K562 (cell line): ENCODE measurements around the gene KAZALD1. TPM values are rescaled to one million over a fixed set of nuclear protein-coding genes. Genes with fewer than 3 reads are reported as not detected.

Source experiments
- ATAC-seq: fragments of 200-7000 bp; cut with Tn5 transposase; 3 replicates; pipeline ENCODE4 v1.9.1; 2020; ENCODE audit warnings: moderate library complexity
- BruUV-seq: library from RNA; stranded (reverse); fragments of 400-500 nt; replicated peaks from 2 replicates; lab custom pipeline; 2021; lab: Mats Ljungman, UMichigan
- CTCF ChIA-PET: fragments of 300-600 bp; formaldehyde crosslinking; extraction: SDS; loops from one replicate; lab custom pipeline; 2021; ENCODE audit warnings: low intra/inter-chr PET ratio; lab: Yijun Ruan, JAX
- POLR2A ChIA-PET: fragments of 300-600, 350-650 bp; sonication (Branson Sonifier 250); formaldehyde crosslinking; extraction: SDS; loops from one replicate; lab custom pipeline; 2021; ENCODE audit warnings: antibody characterized with exemption, inconsistent platforms; lab: Yijun Ruan, JAX
- DNase-seq, 4 experiments: peaks; one replicate each; pipeline versions ENCODE4 v3.0.0 to v3.0.0-alpha.2; 2011 to 2018; ENCODE audit warnings: low spot score in 3 of 4, mixed read lengths in 3 of 4; ENCODE audit errors: extremely low read depth in 1 of 4
- FAIRE-seq: peaks from 2 replicates; lab custom pipeline; 2011; peaks lifted over from hg19 to GRCh38; lab: Jason Lieb, UNC
- H2AFZ ChIP-seq: 2 replicates; pipeline ENCODE4 v1.6.0; 2011; ENCODE audit warnings: low read depth, low read length, control low read depth, inconsistent platforms
- H3K27ac ChIP-seq: fragments of 200-600 bp; 3 replicates; pipeline ENCODE4 v1.8.0; 2011; ENCODE audit warnings: low read depth, mild to moderate bottlenecking, control low read depth, inconsistent platforms, low read length, moderate library complexity, mixed read lengths; ENCODE audit errors: extremely low read depth
- H3K27me3 ChIP-seq, 2 experiments: fragments of 300-600 bp in 1 of 2; 2 replicates in 1 of 2; 3 replicates in 1 of 2; pipeline versions ENCODE4 v1.6.0 to v1.8.0; 2011; ENCODE audit warnings: inconsistent platforms in 2 of 2, low read length in 2 of 2, mild to moderate bottlenecking in 1 of 2, mixed read lengths in 1 of 2, moderate library complexity in 1 of 2; ENCODE audit not compliant: control insufficient read depth in 2 of 2, insufficient read depth in 2 of 2
- H3K36me3 ChIP-seq: fragments of 300-600 bp; 3 replicates; pipeline ENCODE4 v1.8.0; 2011; ENCODE audit warnings: mild to moderate bottlenecking, low read length, inconsistent platforms; ENCODE audit not compliant: control insufficient read depth, insufficient read depth
- H3K4me1 ChIP-seq, 2 experiments: fragments of 200-600 bp in 1 of 2; replicated peaks in 1 of 2; 2 replicates in 1 of 2; 3 replicates in 1 of 2; pipeline versions ENCODE4 v1.5.1 to v1.8.0; 2011; ENCODE audit warnings: inconsistent platforms in 2 of 2, low read length in 2 of 2, mild to moderate bottlenecking in 1 of 2, mixed read lengths in 1 of 2, moderate library complexity in 1 of 2; ENCODE audit not compliant: control insufficient read depth in 2 of 2, insufficient read depth in 2 of 2
- H3K4me2 ChIP-seq: 2 replicates; pipeline ENCODE4 v1.6.1; 2011; ENCODE audit warnings: low read length, control low read depth, inconsistent platforms, mixed read lengths; ENCODE audit not compliant: insufficient read depth
- H3K4me3 ChIP-seq: fragments of 200-600 bp; sonication (generic), shearing (Covaris generic); 2 replicates; pipeline ENCODE4 v1.5.1; 2016; ENCODE audit warnings: control low read depth, inconsistent platforms
- H3K79me2 ChIP-seq: fragments of 200-600 bp; 3 replicates; pipeline ENCODE4 v1.8.0; 2011; ENCODE audit warnings: low read length, inconsistent platforms; ENCODE audit not compliant: control insufficient read depth, insufficient read depth
- H3K9ac ChIP-seq, 2 experiments: 2 replicates each; pipeline versions ENCODE4 v1.6.0 to v1.6.1; 2011; ENCODE audit warnings: low read depth in 2 of 2, low read length in 2 of 2, control low read depth in 1 of 2, inconsistent platforms in 1 of 2, mild to moderate bottlenecking in 1 of 2, mixed read lengths in 1 of 2; ENCODE audit not compliant: insufficient read depth in 1 of 2
- H3K9me1 ChIP-seq: one replicate; pipeline ENCODE4 v1.6.0; 2011; ENCODE audit warnings: inconsistent platforms, mild to moderate bottlenecking, low read length, moderate library complexity; ENCODE audit not compliant: control insufficient read depth, insufficient read depth
- H3K9me3 ChIP-seq: replicated peaks from 2 replicates; pipeline ENCODE4 v1.5.1; 2011; ENCODE audit warnings: low read depth, low read length, inconsistent platforms; ENCODE audit not compliant: control insufficient read depth, insufficient read depth
- H4K20me1 ChIP-seq: replicated peaks from 2 replicates; pipeline ENCODE4 v1.6.1; 2011; ENCODE audit warnings: low read length, inconsistent platforms, mixed read lengths; ENCODE audit not compliant: control insufficient read depth, insufficient read depth
- ARID1B ChIP-seq: fragments of 450-650 bp; IDR thresholded peaks from 2 replicates; pipeline ENCODE4 v1.6.1; 2016; ENCODE audit warnings: antibody characterized with exemption, mild to moderate bottlenecking, inconsistent platforms
- ATF7 ChIP-seq: fragments of 450-650 bp; IDR thresholded peaks from 2 replicates; pipeline ENCODE4 v1.7.1; 2014; ENCODE audit warnings: mild to moderate bottlenecking, moderate library complexity
- FOXK1 ChIP-seq: sonication (generic); formaldehyde crosslinking; IDR thresholded peaks from 2 replicates; pipeline ENCODE4 v1.8.0; 2022; ENCODE audit warnings: missing genetic modification reagents, mild to moderate bottlenecking, borderline replicate concordance
- HMG20B ChIP-seq: fragments of 250-450 bp; sonication (Bioruptor Pico); IDR thresholded peaks from 2 replicates; pipeline ENCODE4 v1.5.0; 2021; ENCODE audit warnings: mild to moderate bottlenecking
- NFE2L1 ChIP-seq: fragments of 450-650 bp; IDR thresholded peaks from 2 replicates; pipeline ENCODE4 v1.6.1; 2016; ENCODE audit warnings: missing genetic modification characterization, low read depth, mild to moderate bottlenecking, missing compliant biosample characterization, moderate library complexity, borderline replicate concordance
- PHF8 ChIP-seq: fragments of 200-600 bp; sonication (generic); IDR thresholded peaks from 2 replicates; pipeline ENCODE4 v1.6.1; 2012; ENCODE audit warnings: mixed run types, mild to moderate bottlenecking, inconsistent platforms, low read length, moderate library complexity, borderline replicate concordance
- POLR2B ChIP-seq: fragments of 450-650 bp; IDR thresholded peaks from 2 replicates; pipeline ENCODE4 v1.6.1; 2018; ENCODE audit warnings: low read depth; ENCODE audit not compliant: partially characterized antibody
- RBM25 ChIP-seq: fragments of 200-400 bp; formaldehyde crosslinking; IDR thresholded peaks from 2 replicates; pipeline ENCODE4 v1.6.1; 2018; ENCODE audit warnings: low read length, low read depth, moderate library complexity; ENCODE audit not compliant: severe bottlenecking
- RFX5 ChIP-seq: IDR thresholded peaks from 2 replicates; pipeline ENCODE4 v1.6.1; 2011; ENCODE audit warnings: low read depth, mild to moderate bottlenecking, improper control_type of control experiment, low read length
- SLC30A9 ChIP-seq: fragments of 250-450 bp; sonication (Bioruptor Pico); IDR thresholded peaks from 2 replicates; pipeline ENCODE4 v1.8.0; 2022; ENCODE audit warnings: mild to moderate bottlenecking, moderate library complexity
- SRSF3 ChIP-seq: fragments of 200-400 bp; formaldehyde crosslinking; IDR thresholded peaks from 2 replicates; pipeline ENCODE4 v1.6.1; 2016; ENCODE audit warnings: mild to moderate bottlenecking, low read length, moderate library complexity; ENCODE audit not compliant: insufficient read depth
- TRIM24 ChIP-seq, 2 experiments: fragments of 450-650 bp; IDR thresholded peaks; 2 replicates each; pipeline ENCODE4 v1.6.1; 2016
- WGBS: fragments of 100-300 bp; shearing (Covaris generic); methylation state at CpG from one replicate; pipeline ENCODE4 v1.1.6; 2016; ENCODE audit warnings: low coverage, mixed read lengths; ENCODE audit not compliant: insufficient coverage; ENCODE audit errors: missing lambda C conversion rate; 5-methylcytosine and 5-hydroxymethylcytosine counted together
- in situ Hi-C: fragments of 300-500 bp; cut with MboI; formaldehyde crosslinking; loops from 4 replicates; pipeline ENCODE4 v1.15.0; 2018; ENCODE audit warnings: inconsistent platforms, mixed read lengths
- intact Hi-C: fragments of 100-400 bp; cut with micrococcal nuclease; formaldehyde crosslinking; loops from 2 replicates; pipeline ENCODE4 v1.14.2; 2022
- polyA plus RNA-seq, 8 experiments: library from polyadenylated mRNA; depleted of rRNA in 4 of 8; stranded (reverse) in 5 of 8; unstranded in 3 of 8; fragments of >200 nt; fragmentation: Nextera tagmentation in 2 of 8; fragmentation: Illumina TruSeq in 1 of 8; extraction: Ambion mirVana in 2 of 8; extraction: Trizol in 1 of 8; gene quantifications; 2 replicates each; pipeline versions ENCODE4 v1.2.1 to v1.2.3, GENCODE V29; 2011 to 2014; ENCODE audit warnings: inconsistent platforms in 1 of 8, missing spikeins in 1 of 8
- total RNA-seq, 7 experiments: library from RNA; depleted of rRNA in 6 of 7; stranded (reverse); fragments of >200 nt in 6 of 7; fragmentation: Illumina TruSeq in 2 of 7; extraction: Trizol in 2 of 7; gene quantifications; 2 replicates each; pipeline versions ENCODE4 v1.2.1 to v1.2.3, GENCODE V29; 2011 to 2021; ENCODE audit warnings: low replicate concordance in 1 of 7
- TF ChIP-seq, protein P1 (sequence below): fragments of 450-650 bp; IDR thresholded peaks from 2 replicates; pipeline ENCODE4 v1.6.1; 2016; ENCODE audit warnings: missing biosample characterization, missing genetic modification characterization
- TF ChIP-seq, protein P2 (sequence below): fragments of 450-650 bp; IDR thresholded peaks from 2 replicates; pipeline ENCODE4 v1.6.1; 2014; ENCODE audit warnings: low read depth, mild to moderate bottlenecking, moderate library complexity, borderline replicate concordance
- TF ChIP-seq, protein P3 (sequence below): fragments of 450-650 bp; conservative IDR thresholded peaks from 2 replicates; pipeline ENCODE4 v1.6.1; 2016; ENCODE audit warnings: missing genetic modification characterization, low read depth, mild to moderate bottlenecking, missing compliant biosample characterization, moderate library complexity
- TF ChIP-seq, protein P4 (sequence below): fragments of 450-650 bp; IDR thresholded peaks from 2 replicates; pipeline ENCODE4 v1.6.1; 2018; ENCODE audit warnings: mild to moderate bottlenecking, low read depth; ENCODE audit not compliant: partially characterized antibody

The KAZALD1 gene
- total and polyA plus RNA-seq, 9 of the 15 experiments (the other 6 are each of a cell fraction or from before 2014, with no cell fraction given): 0.15 to 10.0 (median 4.9) TPM

DNA sequence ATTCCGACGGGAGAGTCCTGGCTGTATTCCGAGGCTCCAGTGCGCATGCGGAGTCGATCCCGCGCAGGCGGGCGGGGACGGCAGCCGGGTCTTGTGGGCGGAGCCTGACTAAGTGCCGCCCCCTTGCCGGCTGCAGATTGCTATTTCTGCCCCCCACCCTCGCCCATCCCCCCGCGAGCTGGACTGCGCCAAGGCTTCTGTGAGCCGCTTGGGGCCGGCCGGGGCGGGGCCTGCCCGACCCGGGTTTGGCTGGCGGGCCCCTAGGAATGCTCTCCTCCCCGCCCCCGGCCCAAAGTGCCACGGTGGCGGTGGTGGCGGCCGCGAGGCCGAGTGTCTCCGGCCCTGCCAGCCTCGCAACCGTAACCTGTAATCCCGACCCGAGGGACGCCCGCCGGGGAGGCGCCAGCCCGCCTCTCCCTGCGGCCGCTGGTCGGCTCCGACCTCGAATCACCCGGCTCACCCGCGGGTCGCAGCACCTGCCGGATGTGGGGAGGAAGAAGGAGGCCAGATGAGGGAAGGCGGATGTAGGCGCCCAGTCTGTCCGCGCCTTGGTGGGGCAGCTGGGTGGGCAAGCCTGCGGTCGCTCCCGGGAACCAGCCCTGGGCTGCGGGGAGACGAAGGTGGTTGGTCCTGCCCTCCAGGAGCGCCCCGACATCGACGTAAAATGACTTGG lies 702 bp upstream of the KAZALD1 start:
- peak overlapping the region; percentile 53 for H3K4me3 ChIP-seq
- no peaks in the 10 kb centered on the region for H3K27me3 ChIP-seq
- no peaks in the 10 kb centered on the region for H3K9me3 ChIP-seq
- H3K79me2 ChIP-seq: peaks cover 70% of the 10 kb centered on the region
- peaks cover 42 to 57% of the 10 kb centered on the region in 2 experiments for H3K4me1 ChIP-seq
- ATAC-seq (peak; percentile 80), FAIRE-seq (peak; percentile 90), DNase-seq (peak; percentile 91 to 96 (median 92))
- ChIA-PET CTCF (interaction anchor here (0.6 to 2.4 kb wide), 2 partner anchors 19 to 36 kb away, joined by 3 to 12 read pairs; no protein-coding TSS in a partner anchor), POLR2A (interaction anchor here (0.6 to 2.2 kb wide), 8 partner anchors 10 to 1500 kb away, joined by 3 to 13 read pairs (median 4); no protein-coding TSS in a partner anchor)
- no peaks in the 10 kb centered on the region for H4K20me1 ChIP-seq
- in situ Hi-C loops: no loop called here
- peak overlapping the region; percentile 100 for H3K27ac ChIP-seq
- H3K36me3 ChIP-seq: peaks cover 12% of the 10 kb centered on the region; the same call in 1 of the 3 replicates
- intact Hi-C loops: loop anchor here (1.0 to 10.0 kb wide), 3 partner anchors 7 to 994 kb away; partner anchors contain the start of gene ARMH3
- H3K9me1 ChIP-seq: no peaks in the 10 kb centered on the region
- BruUV-seq: TSS peak; percentile 62
- H3K9ac ChIP-seq: peak overlapping the region; percentile 97 to 99
- 1% methylated on average over 16 of the region's 67 CpGs for WGBS
- H3K4me2 ChIP-seq: peak overlapping the region; percentile 93
- peak overlapping the region; percentile 100 for H2AFZ ChIP-seq
- no peak for TF ChIP-seq TRIM24 (IDR thresholded peaks at IDR 0.05)
- no peak for TF ChIP-seq HMG20B (CRISPR knock-in tag)
- no peak for TF ChIP-seq SRSF3
- peak; percentile 60; the same call in 1 of the 2 replicates for TF ChIP-seq PHF8
- TF ChIP-seq NFE2L1 (tag): no peak
- TF ChIP-seq, protein P1, sequence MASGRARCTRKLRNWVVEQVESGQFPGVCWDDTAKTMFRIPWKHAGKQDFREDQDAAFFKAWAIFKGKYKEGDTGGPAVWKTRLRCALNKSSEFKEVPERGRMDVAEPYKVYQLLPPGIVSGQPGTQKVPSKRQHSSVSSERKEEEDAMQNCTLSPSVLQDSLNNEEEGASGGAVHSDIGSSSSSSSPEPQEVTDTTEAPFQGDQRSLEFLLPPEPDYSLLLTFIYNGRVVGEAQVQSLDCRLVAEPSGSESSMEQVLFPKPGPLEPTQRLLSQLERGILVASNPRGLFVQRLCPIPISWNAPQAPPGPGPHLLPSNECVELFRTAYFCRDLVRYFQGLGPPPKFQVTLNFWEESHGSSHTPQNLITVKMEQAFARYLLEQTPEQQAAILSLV: no peak
- TF ChIP-seq, protein P2, sequence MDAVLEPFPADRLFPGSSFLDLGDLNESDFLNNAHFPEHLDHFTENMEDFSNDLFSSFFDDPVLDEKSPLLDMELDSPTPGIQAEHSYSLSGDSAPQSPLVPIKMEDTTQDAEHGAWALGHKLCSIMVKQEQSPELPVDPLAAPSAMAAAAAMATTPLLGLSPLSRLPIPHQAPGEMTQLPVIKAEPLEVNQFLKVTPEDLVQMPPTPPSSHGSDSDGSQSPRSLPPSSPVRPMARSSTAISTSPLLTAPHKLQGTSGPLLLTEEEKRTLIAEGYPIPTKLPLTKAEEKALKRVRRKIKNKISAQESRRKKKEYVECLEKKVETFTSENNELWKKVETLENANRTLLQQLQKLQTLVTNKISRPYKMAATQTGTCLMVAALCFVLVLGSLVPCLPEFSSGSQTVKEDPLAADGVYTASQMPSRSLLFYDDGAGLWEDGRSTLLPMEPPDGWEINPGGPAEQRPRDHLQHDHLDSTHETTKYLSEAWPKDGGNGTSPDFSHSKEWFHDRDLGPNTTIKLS: peak; percentile 98
- no peak for TF ChIP-seq RFX5
- TF ChIP-seq ATF7: peak; percentile 60
- TF ChIP-seq, protein P3, sequence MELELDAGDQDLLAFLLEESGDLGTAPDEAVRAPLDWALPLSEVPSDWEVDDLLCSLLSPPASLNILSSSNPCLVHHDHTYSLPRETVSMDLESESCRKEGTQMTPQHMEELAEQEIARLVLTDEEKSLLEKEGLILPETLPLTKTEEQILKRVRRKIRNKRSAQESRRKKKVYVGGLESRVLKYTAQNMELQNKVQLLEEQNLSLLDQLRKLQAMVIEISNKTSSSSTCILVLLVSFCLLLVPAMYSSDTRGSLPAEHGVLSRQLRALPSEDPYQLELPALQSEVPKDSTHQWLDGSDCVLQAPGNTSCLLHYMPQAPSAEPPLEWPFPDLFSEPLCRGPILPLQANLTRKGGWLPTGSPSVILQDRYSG (tag): 0 out of 2 replicates have a peak, but pooled peaks have one; percentile 32
- no peak for TF ChIP-seq RBM25
- no peak for TF ChIP-seq FOXK1 (CRISPR knock-in tag)
- TF ChIP-seq ARID1B: peak; percentile 41; the same call in 1 of the 2 replicates
- no peak for TF ChIP-seq SLC30A9
- peak; percentile 67 for TF ChIP-seq POLR2B
- TF ChIP-seq, protein P4, sequence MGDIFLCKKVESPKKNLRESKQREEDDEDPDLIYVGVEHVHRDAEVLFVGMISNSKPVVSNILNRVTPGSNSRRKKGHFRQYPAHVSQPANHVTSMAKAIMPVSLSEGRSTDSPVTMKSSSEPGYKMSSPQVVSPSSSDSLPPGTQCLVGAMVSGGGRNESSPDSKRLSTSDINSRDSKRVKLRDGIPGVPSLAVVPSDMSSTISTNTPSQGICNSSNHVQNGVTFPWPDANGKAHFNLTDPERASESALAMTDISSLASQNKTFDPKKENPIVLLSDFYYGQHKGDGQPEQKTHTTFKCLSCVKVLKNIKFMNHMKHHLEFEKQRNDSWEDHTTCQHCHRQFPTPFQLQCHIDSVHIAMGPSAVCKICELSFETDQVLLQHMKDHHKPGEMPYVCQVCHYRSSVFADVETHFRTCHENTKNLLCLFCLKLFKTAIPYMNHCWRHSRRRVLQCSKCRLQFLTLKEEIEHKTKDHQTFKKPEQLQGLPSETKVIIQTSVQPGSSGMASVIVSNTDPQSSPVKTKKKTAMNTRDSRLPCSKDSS: no peak
